Right kidney (tissue), 1 donor: ENCODE data around the gene SF3A1.
A peak's percentile ranks its signal among the peaks of the same experiment; 100 is the strongest.

Experiments
- DNase-seq: peaks from one replicate; pipeline ENCODE4 v3.0.0-alpha.2; 2016

The SF3A1 gene

GRCh38 chr22:30390974-30391691, 34.4 kb upstream of the SF3A1 start:
- DNase-seq = no peak

DNA sequence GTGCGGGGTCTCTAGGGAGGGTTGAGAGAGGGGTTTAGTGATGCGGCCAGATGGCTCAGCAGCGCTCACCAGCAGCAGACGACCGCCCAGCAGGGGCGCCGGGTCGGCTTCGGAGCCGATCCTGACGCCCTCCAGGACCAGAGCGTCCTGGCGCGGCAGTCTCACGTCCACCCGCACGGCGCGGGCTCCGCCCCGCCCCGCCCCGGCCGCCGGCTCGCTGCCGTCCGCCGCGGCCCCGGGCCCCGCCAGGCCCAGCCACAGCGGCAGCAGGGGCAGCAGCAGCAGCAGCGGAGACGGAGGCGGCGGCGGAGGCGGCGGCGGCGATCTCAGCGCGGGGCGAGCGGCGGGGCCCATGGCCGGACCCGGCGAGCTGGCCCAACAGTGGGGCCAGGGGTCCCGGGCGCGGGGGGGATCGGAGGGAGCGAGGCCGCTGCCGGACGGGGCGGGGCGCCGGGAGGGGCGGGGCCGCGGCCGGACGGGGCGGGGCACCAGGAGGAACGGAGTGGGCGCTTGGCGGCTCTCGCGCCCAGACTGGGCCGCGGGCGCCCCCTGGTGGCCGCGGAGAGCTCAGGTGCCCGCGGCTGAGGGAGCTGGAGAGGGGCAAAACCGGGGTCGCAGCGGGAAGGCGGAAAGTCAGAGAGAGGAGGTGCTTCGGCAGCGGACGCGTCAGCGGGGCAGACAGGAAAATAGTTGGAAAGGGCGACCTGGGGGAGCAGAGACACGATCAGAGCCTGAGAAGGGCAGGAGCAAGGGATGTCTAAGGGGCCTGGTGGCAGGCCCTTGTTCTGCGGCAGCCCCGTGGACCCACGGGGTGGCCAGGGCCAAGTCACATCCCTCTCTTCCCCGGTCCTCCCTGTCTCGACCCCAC, 30.5 kb upstream of the SF3A1 start, which contains the start of gene RNF215:
Gene RNF215 (minus strand): TSS at position 452 of the 868 bp plus-strand sequence. CDS start 98 bp downstream, at position 354.
- DNase-seq = peak; percentile 82

DNA sequence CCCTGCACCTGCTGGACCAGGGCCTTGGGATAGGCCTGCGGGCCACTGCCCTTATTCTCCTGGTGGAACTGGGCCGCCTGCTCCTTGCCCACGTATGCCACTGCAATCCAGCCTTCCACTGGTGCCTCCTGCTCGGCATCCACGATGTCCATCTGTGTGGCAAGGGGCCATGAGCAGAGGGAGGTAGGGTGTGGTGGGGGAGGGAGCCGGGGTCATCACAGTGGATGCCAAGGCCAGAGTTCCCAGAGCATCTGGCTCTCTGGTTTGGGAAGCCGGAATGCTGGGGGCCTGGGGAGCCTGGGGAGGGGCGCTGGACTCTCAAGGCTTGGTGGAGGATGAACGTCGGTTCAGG, 29.9 kb upstream of the SF3A1 start:
- DNase-seq = no peak

GRCh38 chr22:30385942-30386341, 29.2 kb upstream of the SF3A1 start:
- DNase-seq = no peak

DNA sequence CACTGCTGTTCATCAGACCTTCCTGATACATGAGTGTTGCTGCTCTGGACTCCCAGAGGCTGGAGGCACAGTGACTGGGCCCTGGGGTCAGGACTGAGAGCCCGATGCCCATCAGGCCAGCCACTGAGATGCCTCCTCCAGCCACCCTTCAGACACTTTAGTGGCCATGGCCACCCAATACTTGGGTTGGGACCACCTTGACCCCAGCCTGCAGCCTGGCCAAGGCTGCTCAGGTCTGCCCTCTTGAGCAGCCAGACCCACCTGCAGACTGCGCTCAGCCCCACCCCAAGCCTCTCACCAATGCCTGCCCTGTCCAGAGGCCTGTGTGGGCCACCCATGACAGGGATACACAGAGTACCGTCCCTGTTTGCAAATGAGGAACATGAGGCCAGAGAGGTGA, 26.4 kb upstream of the SF3A1 start:
- no peak for DNase-seq

- DNase-seq = no peak
These were observed 25.6 kb upstream of the SF3A1 start for GRCh38 chr22:30382340-30382739.

- no peak for DNase-seq
These were observed 24.6 kb upstream of the SF3A1 start for GRCh38 chr22:30381264-30381663.

- DNase-seq = no peak
These were observed 23.3 kb upstream of the SF3A1 start for GRCh38 chr22:30380011-30380410.

GRCh38 chr22:30375312-30375849, 18.7 kb upstream of the SF3A1 start:
- DNase-seq = no peak

- DNase-seq = no peak
These were observed 16.9 kb upstream of the SF3A1 start for GRCh38 chr22:30373331-30374325.

- no peak for DNase-seq
These were observed 16.2 kb upstream of the SF3A1 start for GRCh38 chr22:30372915-30373314.

DNA sequence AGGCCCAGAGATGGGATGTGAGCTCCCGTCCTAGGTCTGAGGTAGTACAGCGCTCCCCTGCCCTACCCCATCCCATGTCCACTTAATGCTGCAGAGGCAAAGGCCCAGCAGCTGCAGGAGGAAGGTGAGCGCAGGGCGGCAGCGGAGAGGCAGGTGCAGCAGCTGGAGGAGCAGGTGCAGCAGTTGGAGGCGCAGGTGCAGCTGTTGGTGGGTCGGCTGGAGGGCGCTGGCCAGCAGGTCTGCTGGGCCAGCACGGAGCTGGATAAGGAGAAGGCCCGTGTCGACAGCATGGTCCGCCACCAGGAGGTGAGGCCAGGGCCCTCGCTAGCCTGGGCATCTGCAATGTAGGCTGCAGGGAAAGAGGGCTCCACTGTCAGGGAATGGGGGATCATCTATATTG, 15.3 kb upstream of the SF3A1 start:
- DNase-seq = no peak

DNA sequence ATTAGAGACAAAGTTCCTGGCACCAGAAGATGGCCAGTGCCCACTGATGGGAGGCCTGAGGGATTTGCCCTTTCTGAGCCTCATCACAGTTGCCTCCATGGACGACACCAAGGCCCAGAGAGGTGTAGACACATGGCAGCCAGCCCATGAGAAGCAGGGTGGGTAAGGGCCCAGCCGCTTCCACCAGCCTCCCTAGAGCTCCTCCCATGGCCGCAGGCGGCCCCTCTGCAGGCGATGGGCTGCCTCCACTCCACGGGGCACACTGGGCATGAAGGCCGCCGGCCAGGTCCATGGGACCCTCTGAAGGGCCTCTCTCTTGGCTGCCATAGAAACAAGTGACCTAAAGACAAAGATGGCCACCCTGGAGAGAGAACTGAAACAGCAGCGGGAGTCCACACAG, 14.6 kb upstream of the SF3A1 start:
- DNase-seq = no peak

GRCh38 chr22:30370641-30371230, 14.0 kb upstream of the SF3A1 start:
- DNase-seq = peak; percentile 51

DNA sequence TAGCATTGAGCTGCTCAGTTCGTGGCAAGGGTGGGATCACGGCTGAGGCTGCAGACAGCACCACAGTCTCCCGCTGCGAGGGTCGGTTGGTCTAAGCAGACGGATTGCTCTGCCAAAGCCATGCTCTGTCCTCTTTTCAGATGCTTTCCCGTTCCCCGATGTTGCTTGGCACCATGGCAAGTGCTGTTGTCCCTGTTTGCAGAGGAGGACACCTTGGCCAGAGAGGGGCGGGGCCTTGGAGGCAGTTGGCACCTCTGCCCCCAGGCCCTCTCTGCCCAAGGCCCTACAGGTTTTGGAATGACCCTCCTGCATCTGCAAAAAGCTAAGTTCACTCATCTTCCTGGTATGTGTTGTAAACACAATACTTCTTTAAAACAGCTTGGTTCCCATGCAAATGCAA, 11.7 kb upstream of the SF3A1 start:
- no peak for DNase-seq

DNA sequence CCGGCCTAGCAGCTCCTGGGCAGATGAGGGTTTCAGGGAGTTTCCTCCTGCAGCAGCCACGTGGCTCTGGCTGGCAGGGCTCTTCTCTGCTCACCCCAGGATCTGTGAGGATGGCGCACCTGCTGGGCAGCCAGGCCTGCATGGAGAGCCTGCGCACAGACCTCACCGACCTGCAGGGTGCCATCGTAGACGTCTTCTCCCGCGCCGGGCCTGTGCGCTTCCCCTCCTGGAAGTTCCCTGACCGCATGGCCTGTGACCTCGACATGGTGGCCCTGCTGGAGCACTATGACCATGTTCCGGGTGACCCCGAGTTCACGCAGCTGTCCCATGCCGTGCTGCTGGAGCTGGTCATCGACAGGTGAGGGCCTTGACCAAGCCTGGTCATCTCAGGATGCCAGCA, 9.2 kb upstream of the SF3A1 start:
- DNase-seq = no peak

DNA sequence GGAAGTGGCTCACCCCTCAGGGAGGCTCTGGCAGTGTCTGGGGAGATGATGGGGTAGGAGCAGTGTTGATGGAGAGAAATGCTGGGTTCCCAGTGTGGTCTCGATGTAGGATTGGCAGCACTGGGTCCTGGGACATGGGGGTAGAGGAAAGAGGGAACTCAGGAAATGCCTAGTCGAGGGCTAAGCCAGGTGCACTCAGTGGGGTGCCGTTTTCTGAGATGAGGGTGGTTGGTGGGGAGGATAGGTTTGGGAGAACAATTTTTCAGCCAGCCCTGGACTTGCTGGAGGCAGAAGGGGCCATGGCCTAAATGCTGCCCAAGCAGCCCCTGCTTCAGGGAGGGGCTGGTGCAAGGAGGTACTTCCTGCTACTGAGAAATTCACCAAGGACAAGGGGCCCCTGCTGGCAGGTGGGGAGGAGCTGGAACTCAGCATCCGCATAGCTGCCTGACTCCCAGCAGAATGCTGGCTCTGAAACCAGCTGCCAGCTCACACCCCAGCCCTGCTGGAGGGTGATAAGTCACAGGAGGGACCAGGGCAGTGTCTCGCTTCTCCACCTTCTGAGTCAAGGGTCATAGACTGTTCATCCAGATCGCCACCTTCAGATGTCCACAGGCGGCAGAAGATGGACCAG, 6.1 kb upstream of the SF3A1 start:
- DNase-seq = no peak

GRCh38 chr22:30361916-30362650, 5.4 kb upstream of the SF3A1 start:
- DNase-seq = no peak

- no peak for DNase-seq
These were observed 1.8 kb upstream of the SF3A1 start for GRCh38 chr22:30358541-30358940.

- DNase-seq = no peak
These were observed 1.0 kb upstream of the SF3A1 start for GRCh38 chr22:30357650-30358215.
